ENCODE data around the gene GALE.
"Not testable (repeated sequence)": the region's sequence is repeated elsewhere in the genome, so short reads cannot be mapped to it uniquely, and the experiment has no call there.

Gene GALE

DNA sequence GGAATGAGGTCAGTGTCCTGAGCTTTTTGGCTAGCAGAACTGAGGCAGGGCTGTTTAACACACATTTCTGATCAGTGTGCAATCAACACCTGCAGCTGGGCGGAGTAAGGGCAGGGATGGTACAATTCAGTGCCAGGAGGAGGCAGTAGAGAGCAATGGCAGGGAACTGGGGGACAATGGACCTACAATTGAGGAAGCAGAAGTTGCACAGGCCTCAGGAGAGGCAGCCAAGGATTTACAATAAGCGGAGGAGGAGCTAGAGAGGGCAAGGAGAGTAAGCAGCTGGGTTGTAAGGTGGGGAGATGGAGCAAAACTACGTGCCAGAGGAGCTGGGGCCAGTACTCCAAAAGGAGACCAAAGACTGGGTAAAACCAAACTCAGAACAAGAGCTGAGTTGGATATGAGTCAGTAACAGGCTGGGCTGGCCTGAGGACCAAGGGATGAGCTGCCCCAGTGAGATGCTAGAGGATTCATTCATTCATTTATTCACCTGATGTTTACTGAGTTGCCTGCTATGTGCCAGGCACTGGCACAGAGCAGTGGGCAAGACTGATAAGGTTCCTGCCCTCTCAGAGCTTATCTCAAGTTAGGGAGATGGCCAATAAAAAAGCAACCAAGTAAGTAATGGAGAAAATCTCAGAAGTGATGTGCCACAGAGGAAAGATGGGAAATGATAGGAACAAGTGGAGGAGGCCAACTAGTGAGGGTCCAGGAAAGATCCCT, 10.4 kb upstream of the GALE start:
- H3K4me3 ChIP-seq (ENCODE audit: low read length in 2 of 2), result no peak overlapping the region
- H3K27ac ChIP-seq (ENCODE audit: low read depth in 2 of 2, low read length in 2 of 2), result peak overlapping the region; percentile 53 to 65
- peak overlapping the region in 1 of 2 donors; percentile 14 for H3K9ac ChIP-seq (ENCODE audit: low read depth in 1 of 2, low read length in 2 of 2)
- peaks cover 15 to 19% of the 10 kb centered on the region in 2 donors for H3K4me1 ChIP-seq (ENCODE audit: control insufficient read depth in 2 of 2, insufficient read depth in 2 of 2, low read length in 2 of 2)
- no peaks in the 10 kb centered on the region for H3K27me3 ChIP-seq (ENCODE audit: control insufficient read depth in 2 of 2, insufficient read depth in 2 of 2, low read length in 2 of 2)
- no peaks in the 10 kb centered on the region for H3K9me3 ChIP-seq (ENCODE audit: control insufficient read depth in 2 of 2, low read length in 2 of 2)
- H3K36me3 ChIP-seq (ENCODE audit: control insufficient read depth in 2 of 2, insufficient read depth in 2 of 2, low read length in 2 of 2), result peaks cover 30 to 40% of the 10 kb centered on the region in 2 donors

GRCh38 chr1:23809751-23810171, 9.2 kb upstream of the GALE start:
- Histone ChIP-seq H3K36me3 (ENCODE audit: control insufficient read depth in 2 of 2, insufficient read depth in 2 of 2, low read length in 2 of 2) (peaks cover 27 to 33% of the 10 kb centered on the region in 2 donors), H3K4me1 (ENCODE audit: control insufficient read depth in 2 of 2, insufficient read depth in 2 of 2, low read length in 2 of 2) (peaks cover 15 to 19% of the 10 kb centered on the region in 2 donors), H3K4me3 (ENCODE audit: low read length in 2 of 2) (no peak overlapping the region), H3K27ac (ENCODE audit: low read depth in 2 of 2, low read length in 2 of 2) (peak overlapping the region; percentile 53 to 65), H3K9me3 (ENCODE audit: control insufficient read depth in 2 of 2, low read length in 2 of 2) (no peaks in the 10 kb centered on the region), H3K9ac (ENCODE audit: low read depth in 1 of 2, low read length in 2 of 2) (peak overlapping the region in 1 of 2 donors; percentile 13), H3K27me3 (ENCODE audit: control insufficient read depth in 2 of 2, insufficient read depth in 2 of 2, low read length in 2 of 2) (no peaks in the 10 kb centered on the region)

- H3K9ac ChIP-seq (ENCODE audit: low read depth in 1 of 2, low read length in 2 of 2), result no peak overlapping the region
- no peaks in the 10 kb centered on the region for H3K27me3 ChIP-seq (ENCODE audit: control insufficient read depth in 2 of 2, insufficient read depth in 2 of 2, low read length in 2 of 2)
- H3K27ac ChIP-seq (ENCODE audit: low read depth in 2 of 2, low read length in 2 of 2), result no peak overlapping the region
- no peak overlapping the region for H3K4me3 ChIP-seq (ENCODE audit: low read length in 2 of 2)
- peaks cover 15 to 19% of the 10 kb centered on the region in 2 donors for H3K4me1 ChIP-seq (ENCODE audit: control insufficient read depth in 2 of 2, insufficient read depth in 2 of 2, low read length in 2 of 2)
- peaks cover 18 to 26% of the 10 kb centered on the region in 2 donors for H3K36me3 ChIP-seq (ENCODE audit: control insufficient read depth in 2 of 2, insufficient read depth in 2 of 2, low read length in 2 of 2)
- H3K9me3 ChIP-seq (ENCODE audit: control insufficient read depth in 2 of 2, low read length in 2 of 2), result no peaks in the 10 kb centered on the region
These were observed 6.9 kb upstream of the GALE start for GRCh38 chr1:23807453-23807852.

DNA sequence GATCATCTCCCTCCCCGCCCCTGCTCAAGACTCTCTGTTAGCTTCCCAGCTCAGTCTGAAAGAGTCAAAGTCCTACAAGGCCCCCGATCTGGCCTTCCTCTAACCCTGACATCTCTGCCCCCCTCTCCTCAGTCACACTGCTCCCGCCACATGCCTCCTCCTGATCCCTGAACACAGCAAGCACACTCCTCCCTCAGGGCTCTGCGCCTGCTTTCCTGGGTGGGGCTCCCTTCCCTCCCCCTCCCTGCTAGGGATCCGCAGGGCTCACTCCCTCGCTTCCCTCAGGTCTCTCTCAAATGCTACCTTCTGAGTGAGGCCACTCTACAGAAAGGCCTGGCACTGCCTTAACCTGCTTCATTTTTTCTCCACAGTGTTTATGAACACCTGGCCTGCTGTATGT, 5.7 kb upstream of the GALE start:
- Histone ChIP-seq H3K4me1 (ENCODE audit: control insufficient read depth in 2 of 2, insufficient read depth in 2 of 2, low read length in 2 of 2) (peaks cover 20 to 21% of the 10 kb centered on the region in 2 donors), H3K27me3 (ENCODE audit: control insufficient read depth in 2 of 2, insufficient read depth in 2 of 2, low read length in 2 of 2) (no peaks in the 10 kb centered on the region), H3K27ac (ENCODE audit: low read depth in 2 of 2, low read length in 2 of 2) (no peak overlapping the region), H3K36me3 (ENCODE audit: control insufficient read depth in 2 of 2, insufficient read depth in 2 of 2, low read length in 2 of 2) (peaks cover 17 to 23% of the 10 kb centered on the region in 2 donors), H3K4me3 (ENCODE audit: low read length in 2 of 2) (no peak overlapping the region), H3K9ac (ENCODE audit: low read depth in 1 of 2, low read length in 2 of 2) (no peak overlapping the region), H3K9me3 (ENCODE audit: control insufficient read depth in 2 of 2, low read length in 2 of 2) (no peaks in the 10 kb centered on the region)

DNA sequence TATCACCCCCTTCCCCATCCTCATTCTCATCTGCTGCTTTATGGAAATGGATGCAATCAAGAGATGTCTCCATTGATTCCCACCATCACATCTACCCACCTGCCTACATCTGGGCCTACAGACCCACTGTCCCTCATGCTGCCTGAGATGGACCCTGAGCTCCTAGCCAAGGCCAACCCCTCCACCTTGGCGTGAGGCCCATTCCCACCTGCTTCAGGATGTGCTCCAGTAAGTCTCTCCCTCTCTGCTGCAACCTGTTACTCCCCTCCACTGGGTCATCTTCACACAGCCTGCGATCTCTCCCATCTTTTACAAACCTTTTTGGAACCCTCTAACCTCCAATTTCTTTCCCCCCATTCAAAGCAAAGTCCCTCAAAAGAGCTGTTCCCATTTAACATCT, 4.5 kb upstream of the GALE start:
- H3K4me1 ChIP-seq (ENCODE audit: control insufficient read depth in 2 of 2, insufficient read depth in 2 of 2, low read length in 2 of 2), result peaks cover 9 to 12% of the 10 kb centered on the region in 2 donors
- peaks cover 17 to 23% of the 10 kb centered on the region in 2 donors for H3K36me3 ChIP-seq (ENCODE audit: control insufficient read depth in 2 of 2, insufficient read depth in 2 of 2, low read length in 2 of 2)
- H3K27ac ChIP-seq (ENCODE audit: low read depth in 2 of 2, low read length in 2 of 2), result no peak overlapping the region
- no peak overlapping the region for H3K9ac ChIP-seq (ENCODE audit: low read depth in 1 of 2, low read length in 2 of 2)
- no peaks in the 10 kb centered on the region for H3K9me3 ChIP-seq (ENCODE audit: control insufficient read depth in 2 of 2, low read length in 2 of 2)
- H3K4me3 ChIP-seq (ENCODE audit: low read length in 2 of 2), result no peak overlapping the region
- H3K27me3 ChIP-seq (ENCODE audit: control insufficient read depth in 2 of 2, insufficient read depth in 2 of 2, low read length in 2 of 2), result no peaks in the 10 kb centered on the region

DNA sequence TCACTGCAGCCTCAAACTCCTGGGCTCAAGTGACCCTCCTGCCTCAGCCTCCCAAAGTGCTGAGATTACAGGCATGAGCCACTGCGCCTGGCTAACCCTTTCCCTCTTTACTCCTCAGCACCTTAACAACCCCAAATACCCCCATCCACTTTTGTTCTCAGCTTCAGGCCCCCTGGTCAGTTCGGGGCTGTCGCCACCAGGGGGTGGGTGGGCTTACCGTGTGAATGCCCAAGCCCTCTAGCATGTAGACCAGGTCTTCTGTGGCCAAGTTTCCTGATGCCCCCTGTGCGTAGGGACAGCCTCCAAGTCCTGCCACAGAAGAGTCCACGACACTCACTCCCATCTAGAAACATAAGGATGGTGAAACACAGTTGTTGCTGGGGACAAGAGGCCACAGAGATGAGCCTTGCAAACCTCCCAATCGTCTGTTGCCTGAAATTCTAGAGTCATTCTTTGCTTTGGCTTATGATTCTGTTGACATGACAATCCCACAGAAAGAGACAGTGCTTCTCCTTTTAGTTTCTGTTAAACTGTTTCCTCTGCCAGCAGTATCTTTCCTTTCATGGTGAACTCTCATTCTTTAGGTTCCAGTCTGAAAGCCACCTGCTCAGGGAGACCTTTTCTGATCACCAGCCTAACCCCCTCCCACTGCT, 3.8 kb upstream of the GALE start:
- Histone ChIP-seq H3K9ac (ENCODE audit: low read depth in 1 of 2, low read length in 2 of 2) (no peak overlapping the region), H3K27ac (ENCODE audit: low read depth in 2 of 2, low read length in 2 of 2) (peak overlapping the region in 1 of 2 donors; percentile 52)

GRCh38 chr1:23803674-23804073, 3.1 kb upstream of the GALE start:
- no peak overlapping the region for H3K9ac ChIP-seq (ENCODE audit: low read depth in 1 of 2, low read length in 2 of 2)

More for the DNA sequence above, 3.8 kb upstream of the GALE start:
- H3K36me3 ChIP-seq (ENCODE audit: control insufficient read depth in 2 of 2, insufficient read depth in 2 of 2, low read length in 2 of 2), result peaks cover 17 to 23% of the 10 kb centered on the region in 2 donors
- H3K27me3 ChIP-seq (ENCODE audit: control insufficient read depth in 2 of 2, insufficient read depth in 2 of 2, low read length in 2 of 2), result no peaks in the 10 kb centered on the region
- no peak overlapping the region for H3K4me3 ChIP-seq (ENCODE audit: low read length in 2 of 2)
- no peaks in the 10 kb centered on the region for H3K9me3 ChIP-seq (ENCODE audit: control insufficient read depth in 2 of 2, low read length in 2 of 2)
- peaks cover 13 to 14% of the 10 kb centered on the region in 2 donors for H3K4me1 ChIP-seq (ENCODE audit: control insufficient read depth in 2 of 2, insufficient read depth in 2 of 2, low read length in 2 of 2)

DNA sequence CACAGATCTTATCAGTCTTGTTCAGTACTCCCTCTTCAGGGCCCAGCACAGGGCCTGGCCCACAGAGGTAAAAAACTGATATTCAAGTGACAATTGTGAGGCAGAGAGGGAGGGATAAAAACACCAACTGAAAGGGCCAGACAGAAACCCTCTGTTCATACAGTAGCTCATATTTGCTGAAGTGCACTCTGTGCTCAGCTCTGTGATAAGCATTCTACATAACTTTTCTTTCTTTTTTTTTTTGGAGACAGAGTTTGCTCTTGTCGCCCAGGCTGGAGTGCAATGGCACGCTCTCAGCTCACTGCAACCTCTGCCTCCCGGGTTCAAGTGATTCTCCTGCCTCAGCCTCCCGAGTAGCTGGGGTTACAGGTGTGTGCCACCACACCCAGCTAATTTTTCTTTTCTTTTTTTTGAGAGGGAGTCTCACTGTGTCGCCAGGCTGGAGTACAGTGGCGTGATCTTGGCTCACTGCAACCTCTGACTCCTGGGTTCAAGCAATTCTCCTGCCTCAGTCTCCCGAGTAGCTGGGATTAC, 2.3 kb upstream of the GALE start:
- H3K4me3 ChIP-seq (ENCODE audit: low read length in 2 of 2); H3K27ac ChIP-seq (ENCODE audit: low read depth in 2 of 2, low read length in 2 of 2); H3K27me3 ChIP-seq (ENCODE audit: control insufficient read depth in 2 of 2, insufficient read depth in 2 of 2, low read length in 2 of 2); H3K9me3 ChIP-seq (ENCODE audit: control insufficient read depth in 2 of 2, low read length in 2 of 2); H3K9ac ChIP-seq (ENCODE audit: low read depth in 1 of 2, low read length in 2 of 2): not testable (repeated sequence)
- Histone ChIP-seq H3K4me1 (ENCODE audit: control insufficient read depth in 2 of 2, insufficient read depth in 2 of 2, low read length in 2 of 2) (peaks cover 20 to 27% of the 10 kb centered on the region in 2 donors), H3K36me3 (ENCODE audit: control insufficient read depth in 2 of 2, insufficient read depth in 2 of 2, low read length in 2 of 2) (peaks cover 19 to 24% of the 10 kb centered on the region in 2 donors)

More at GRCh38 chr1:23803674-23804073, 3.1 kb upstream of the GALE start:
- Histone ChIP-seq H3K36me3 (ENCODE audit: control insufficient read depth in 2 of 2, insufficient read depth in 2 of 2, low read length in 2 of 2) (peaks cover 17 to 23% of the 10 kb centered on the region in 2 donors), H3K27me3 (ENCODE audit: control insufficient read depth in 2 of 2, insufficient read depth in 2 of 2, low read length in 2 of 2) (no peaks in the 10 kb centered on the region), H3K9me3 (ENCODE audit: control insufficient read depth in 2 of 2, low read length in 2 of 2) (no peaks in the 10 kb centered on the region), H3K4me3 (ENCODE audit: low read length in 2 of 2) (no peak overlapping the region), H3K4me1 (ENCODE audit: control insufficient read depth in 2 of 2, insufficient read depth in 2 of 2, low read length in 2 of 2) (peaks cover 19 to 20% of the 10 kb centered on the region in 2 donors), H3K27ac (ENCODE audit: low read depth in 2 of 2, low read length in 2 of 2) (no peak overlapping the region)

DNA sequence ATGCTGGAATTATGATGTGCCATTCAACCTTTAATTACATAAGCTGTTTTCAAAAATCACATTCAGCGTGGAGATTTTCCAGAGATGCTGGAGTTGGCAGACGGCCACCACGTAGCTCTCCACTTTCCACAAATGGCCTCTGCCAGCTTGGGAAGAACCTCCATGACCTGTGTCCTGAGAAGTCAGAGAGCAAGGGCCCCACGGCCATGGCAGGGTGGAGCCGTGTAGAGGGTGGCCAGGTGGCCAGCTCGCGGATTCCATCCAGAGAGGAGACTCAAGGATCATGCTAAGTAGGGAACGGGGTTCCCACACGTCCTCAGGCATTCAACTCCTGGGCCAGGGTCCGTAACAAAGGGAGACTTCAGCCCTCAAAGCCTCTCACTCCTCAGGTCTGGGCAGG, 1.3 kb upstream of the GALE start:
- Histone ChIP-seq H3K4me1 (ENCODE audit: control insufficient read depth in 2 of 2, insufficient read depth in 2 of 2, low read length in 2 of 2) (peaks cover 23 to 37% of the 10 kb centered on the region in 2 donors), H3K9ac (ENCODE audit: low read depth in 1 of 2, low read length in 2 of 2) (peak overlapping the region in 1 of 2 donors; percentile 87), H3K4me3 (ENCODE audit: low read length in 2 of 2) (peak overlapping the region in 1 of 2 donors; percentile 88), H3K36me3 (ENCODE audit: control insufficient read depth in 2 of 2, insufficient read depth in 2 of 2, low read length in 2 of 2) (peaks cover 19 to 24% of the 10 kb centered on the region in 2 donors), H3K9me3 (ENCODE audit: control insufficient read depth in 2 of 2, low read length in 2 of 2) (no peaks in the 10 kb centered on the region), H3K27ac (ENCODE audit: low read depth in 2 of 2, low read length in 2 of 2) (no peak overlapping the region), H3K27me3 (ENCODE audit: control insufficient read depth in 2 of 2, insufficient read depth in 2 of 2, low read length in 2 of 2) (no peaks in the 10 kb centered on the region)

DNA sequence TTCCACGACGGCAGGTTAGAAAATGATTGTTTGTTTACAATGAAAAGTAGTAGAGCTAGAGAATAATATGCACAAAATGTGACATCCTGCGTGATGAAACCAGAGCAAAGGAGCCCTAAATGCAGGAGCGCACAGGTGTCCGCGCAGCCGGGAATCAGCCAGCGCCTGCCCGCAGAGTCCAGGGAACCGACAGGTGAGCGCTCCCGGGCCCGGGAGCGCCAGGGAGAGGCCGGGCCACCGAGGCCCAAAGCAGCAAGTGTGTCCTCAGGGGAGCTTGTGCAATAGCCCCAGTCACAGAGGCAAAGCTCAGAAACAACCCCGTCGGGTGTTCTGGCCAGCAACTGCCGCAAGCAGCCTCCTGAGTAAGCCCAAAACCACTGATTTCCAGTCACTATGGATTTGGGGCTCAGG, 789 bp upstream of the GALE start:
- H3K4me1 ChIP-seq (ENCODE audit: control insufficient read depth in 2 of 2, insufficient read depth in 2 of 2, low read length in 2 of 2), result peaks cover 27 to 42% of the 10 kb centered on the region in 2 donors

More for the DNA sequence above, 789 bp upstream of the GALE start:
- Histone ChIP-seq H3K9ac (ENCODE audit: low read depth in 1 of 2, low read length in 2 of 2) (peak overlapping the region; percentile 87 to 98), H3K4me3 (ENCODE audit: low read length in 2 of 2) (peak overlapping the region; percentile 68 to 88), H3K27me3 (ENCODE audit: control insufficient read depth in 2 of 2, insufficient read depth in 2 of 2, low read length in 2 of 2) (no peaks in the 10 kb centered on the region), H3K27ac (ENCODE audit: low read depth in 2 of 2, low read length in 2 of 2) (peak overlapping the region; percentile 96 to 99), H3K9me3 (ENCODE audit: control insufficient read depth in 2 of 2, low read length in 2 of 2) (no peaks in the 10 kb centered on the region), H3K36me3 (ENCODE audit: control insufficient read depth in 2 of 2, insufficient read depth in 2 of 2, low read length in 2 of 2) (peaks cover 19 to 20% of the 10 kb centered on the region in 2 donors)

Measured in mucosa of rectum (tissue), 2 donors.